Hepatocyte (in vitro differentiated cells): ENCODE data around the gene PADI4. TPM values are rescaled to one million over a fixed set of nuclear protein-coding genes. Genes with fewer than 3 reads are reported as not detected.

Experiments used
- DNase-seq: peaks from one replicate; pipeline ENCODE4 v3.0.0-alpha.2; 2016; ENCODE audit warnings: low spot score
- H2AFZ ChIP-seq: fragments of 200-600 bp; sonication (generic); 2 replicates; pipeline ENCODE4 v1.6.0; 2016; ENCODE audit warnings: antibody characterized with exemption, mild to moderate bottlenecking
- H3K27ac ChIP-seq: fragments of 200-600 bp; sonication (generic); 2 replicates; pipeline ENCODE4 v1.5.1; 2016; ENCODE audit warnings: mild to moderate bottlenecking
- H3K27me3 ChIP-seq: fragments of 200-600 bp; sonication (generic); 2 replicates; pipeline ENCODE4 v1.6.1; 2016
- H3K36me3 ChIP-seq: fragments of 200-600 bp; sonication (generic); replicated peaks from 2 replicates; pipeline ENCODE4 v1.5.1; 2016; ENCODE audit warnings: low read depth; ENCODE audit not compliant: insufficient read depth
- H3K4me1 ChIP-seq: fragments of 200-600 bp; sonication (generic); 2 replicates; pipeline ENCODE4 v1.5.1; 2016; ENCODE audit warnings: mild to moderate bottlenecking, moderate library complexity; ENCODE audit not compliant: insufficient read depth
- H3K4me2 ChIP-seq: fragments of 200-600 bp; sonication (generic); 2 replicates; pipeline ENCODE4 v1.6.0; 2016
- H3K4me3 ChIP-seq: fragments of 200-600 bp; sonication (generic); 2 replicates; pipeline ENCODE4 v1.5.1; 2016; ENCODE audit warnings: mild to moderate bottlenecking
- H3K79me2 ChIP-seq: fragments of 200-600 bp; sonication (generic); 2 replicates; pipeline ENCODE4 v1.6.0; 2017; ENCODE audit warnings: mild to moderate bottlenecking
- H3K9me2 ChIP-seq: fragments of 200-600 bp; sonication (generic); replicated peaks from 2 replicates; pipeline ENCODE4 v1.6.0; 2017; ENCODE audit warnings: mild to moderate bottlenecking; ENCODE audit not compliant: insufficient read depth
- H3K9me3 ChIP-seq: fragments of 200-600 bp; sonication (generic); 2 replicates; pipeline ENCODE4 v1.5.1; 2016; ENCODE audit warnings: low read depth, mild to moderate bottlenecking
- H4K20me1 ChIP-seq: fragments of 200-600 bp; sonication (generic); 2 replicates; pipeline ENCODE4 v1.6.0; 2016; ENCODE audit warnings: mild to moderate bottlenecking; ENCODE audit not compliant: insufficient read depth, poor library complexity, severe bottlenecking
- CTCF ChIP-seq: fragments of 200-600 bp; sonication (generic); IDR thresholded peaks from 2 replicates; pipeline ENCODE4 v1.5.1; 2016; ENCODE audit warnings: antibody characterized with exemption, mild to moderate bottlenecking; ENCODE audit not compliant: poor library complexity
- EZH2 ChIP-seq: fragments of 200-600 bp; sonication (generic); IDR thresholded peaks from 2 replicates; pipeline ENCODE4 v1.6.1; 2016; ENCODE audit warnings: antibody characterized with exemption, mild to moderate bottlenecking, borderline replicate concordance
- EZH2phosphoT487 ChIP-seq: fragments of 200-600 bp; sonication (generic); IDR thresholded peaks from one replicate; pipeline ENCODE4 v1.6.1; 2018; ENCODE audit warnings: antibody characterized with exemption, mild to moderate bottlenecking, low read depth, moderate library complexity; ENCODE audit not compliant: unreplicated experiment, severe bottlenecking
- WGBS: methylation state at CpG from one replicate; pipeline ENCODE4 v1.1.6; 2016; ENCODE audit warnings: low lambda C conversion rate; ENCODE audit errors: missing lambda C conversion rate; 5-methylcytosine and 5-hydroxymethylcytosine counted together
- polyA plus RNA-seq: library from polyadenylated mRNA; unstranded; fragments of >200 nt; fragmentation: Nextera tagmentation; extraction: Ambion mirVana; gene quantifications from 2 replicates; pipeline ENCODE4 v1.2.1, GENCODE V29; 2016
- total RNA-seq: library from RNA; depleted of rRNA; stranded (reverse); fragments of >200 nt; gene quantifications from 2 replicates; pipeline ENCODE4 v1.2.3, GENCODE V29; 2014

Gene PADI4
- total and polyA plus RNA-seq, 2 experiments from 2014 or later, result not detected

GRCh38 chr1:17355898-17356297, 47.9 kb downstream of the PADI4 start:
- H3K27ac ChIP-seq, result no peak overlapping the region
- H2AFZ ChIP-seq, result no peak overlapping the region
- H3K9me3 ChIP-seq, result no peaks in the 10 kb centered on the region
- no peaks in the 10 kb centered on the region for H3K27me3 ChIP-seq
- no peaks in the 10 kb centered on the region for H3K36me3 ChIP-seq
- H3K4me3 ChIP-seq, result no peak overlapping the region
- H4K20me1 ChIP-seq, result no peaks in the 10 kb centered on the region
- H3K4me2 ChIP-seq, result no peak overlapping the region
- no peaks in the 10 kb centered on the region for H3K4me1 ChIP-seq
- H3K79me2 ChIP-seq, result no peaks in the 10 kb centered on the region
- 79% methylated on average over 6 of the region's 6 CpGs for WGBS
- no peaks in the 10 kb centered on the region for H3K9me2 ChIP-seq
- no peak for DNase-seq
- no peak for TF ChIP-seq EZH2phosphoT487

- H3K9me3 ChIP-seq, result no peaks in the 10 kb centered on the region
- TF ChIP-seq EZH2phosphoT487, result no peak
- TF ChIP-seq CTCF, result no peak
- no peak for TF ChIP-seq EZH2
- H4K20me1 ChIP-seq, result no peaks in the 10 kb centered on the region
- no peak overlapping the region for H3K27ac ChIP-seq
- no peaks in the 10 kb centered on the region for H3K79me2 ChIP-seq
- H3K9me2 ChIP-seq, result no peaks in the 10 kb centered on the region
- no peak overlapping the region for H3K4me3 ChIP-seq
- H3K4me1 ChIP-seq, result no peaks in the 10 kb centered on the region
- no peaks in the 10 kb centered on the region for H3K27me3 ChIP-seq
- H3K36me3 ChIP-seq, result no peaks in the 10 kb centered on the region
- H2AFZ ChIP-seq, result no peak overlapping the region
- H3K4me2 ChIP-seq, result no peak overlapping the region
- no peak for DNase-seq
- WGBS, result 69% methylated on average over 11 of the region's 12 CpGs
Measured at GRCh38 chr1:17356387-17357026, 48.5 kb downstream of the PADI4 start.

- DNase-seq, result no peak
- WGBS, result 98% methylated on average over 3 of the region's 4 CpGs
Measured at GRCh38 chr1:17358557-17358956, 50.6 kb downstream of the PADI4 start.

More at GRCh38 chr1:17358557-17358956, 50.6 kb downstream of the PADI4 start:
- H4K20me1 ChIP-seq, result no peaks in the 10 kb centered on the region
- H3K9me2 ChIP-seq, result no peaks in the 10 kb centered on the region
- no peak overlapping the region for H3K4me2 ChIP-seq
- H3K4me3 ChIP-seq, result no peak overlapping the region
- H3K9me3 ChIP-seq, result no peaks in the 10 kb centered on the region
- no peak overlapping the region for H2AFZ ChIP-seq
- no peaks in the 10 kb centered on the region for H3K27me3 ChIP-seq
- H3K27ac ChIP-seq, result no peak overlapping the region
- TF ChIP-seq EZH2, result no peak
- TF ChIP-seq EZH2phosphoT487, result no peak
- TF ChIP-seq CTCF, result no peak
- H3K36me3 ChIP-seq, result no peaks in the 10 kb centered on the region
- no peaks in the 10 kb centered on the region for H3K79me2 ChIP-seq
- H3K4me1 ChIP-seq, result no peaks in the 10 kb centered on the region
